ENCODE data around the gene ACTMAP. TPM values are rescaled to one million over a fixed set of nuclear protein-coding genes. Genes with fewer than 3 reads are reported as not detected.

Gene ACTMAP
- polyA plus RNA-seq = 16.6 TPM
- long read RNA-seq, donor 1 = 0 reads
- long read RNA-seq, donor 2, partial matches to known transcripts = 0 of 2 reads
- long read RNA-seq, donor 2, other reads (novel, unspliced or antisense) = 0 of 2 reads
- long read RNA-seq, donor 3, partial matches to known transcripts = 6 of 7 reads
- long read RNA-seq, donor 3, other reads (novel, unspliced or antisense) = 0 of 7 reads
- long read RNA-seq, donor 4, partial matches to known transcripts = 0 of 1 reads
- long read RNA-seq, donor 4, other reads (novel, unspliced or antisense) = 0 of 1 reads
- long read RNA-seq, donor 5 = 0 reads
- long read RNA-seq, donor 6, partial matches to known transcripts = 0 of 3 reads
- long read RNA-seq, donor 6, other reads (novel, unspliced or antisense) = 0 of 3 reads
- long read RNA-seq, donor 7 = 0 reads
- long read RNA-seq, donor 8, partial matches to known transcripts = 0 of 1 reads
- long read RNA-seq, donor 8, other reads (novel, unspliced or antisense) = 0 of 1 reads
- long read RNA-seq, donor 9 = 0 reads
- long read RNA-seq, donor 10, partial matches to known transcripts = 49 of 103 reads
- long read RNA-seq, donor 10, other reads (novel, unspliced or antisense) = 53 of 103 reads
- long read RNA-seq, donor 11, partial matches to known transcripts = 0 of 2 reads
- long read RNA-seq, donor 11, other reads (novel, unspliced or antisense) = 0 of 2 reads

GRCh38 chr19:40750058-40750873 is at the start of gene ACTMAP:
TSS of gene ACTMAP (minus strand) at chr19:40750477. CDS start at chr19:40749803, 674 bp downstream.
- no CpG with 5 or more reads among the region's 43 CpGs for WGBS (ENCODE audit: insufficient coverage, low lambda C conversion rate)
- peak within 1 kb of the TSS; percentile 75 for H3K4me3 ChIP-seq (ENCODE audit: low read length)
- peak within 1 kb of the TSS; percentile 94 for H3K27ac ChIP-seq (ENCODE audit: low read length)
- peak; percentile 100 for DNase-seq
- H3K27me3 ChIP-seq (ENCODE audit: control insufficient read depth, insufficient read depth, low read length) = no peaks in the 10 kb centered on the region
- H3K9me3 ChIP-seq (ENCODE audit: control insufficient read depth, low read depth, low read length) = no peaks in the 10 kb centered on the region
- H3K36me3 ChIP-seq (ENCODE audit: control insufficient read depth, insufficient read depth, low read length) = peaks cover under 1% of the 10 kb centered on the region
- peaks cover 20% of the 10 kb centered on the region for H3K4me1 ChIP-seq (ENCODE audit: control insufficient read depth, insufficient read depth, low read length)

GRCh38 chr19:40799558-40800338 is 49.5 kb upstream of the ACTMAP start:
- H3K9me3 ChIP-seq (ENCODE audit: control insufficient read depth, low read depth, low read length) = peaks cover 2% of the 10 kb centered on the region
- 4% methylated on average over 5 of the region's 40 CpGs for WGBS (ENCODE audit: insufficient coverage, low lambda C conversion rate)
- H3K27me3 ChIP-seq (ENCODE audit: control insufficient read depth, insufficient read depth, low read length) = no peaks in the 10 kb centered on the region
- peak overlapping the region; percentile 77 for H3K27ac ChIP-seq (ENCODE audit: low read length)
- DNase-seq = peak; percentile 48 to 52
- peaks cover 41% of the 10 kb centered on the region for H3K36me3 ChIP-seq (ENCODE audit: control insufficient read depth, insufficient read depth, low read length)
- H3K4me1 ChIP-seq (ENCODE audit: control insufficient read depth, insufficient read depth, low read length) = peaks cover 45% of the 10 kb centered on the region
- H3K4me3 ChIP-seq (ENCODE audit: low read length) = peak overlapping the region; percentile 99

- Histone ChIP-seq H3K9me3 (ENCODE audit: control insufficient read depth, low read depth, low read length) (peaks cover 2% of the 10 kb centered on the region), H3K4me3 (ENCODE audit: low read length) (peak within 1 kb of the TSS; percentile 99), H3K4me1 (ENCODE audit: control insufficient read depth, insufficient read depth, low read length) (peaks cover 38% of the 10 kb centered on the region), H3K27ac (ENCODE audit: low read length) (peak within 1 kb of the TSS; percentile 87), H3K36me3 (ENCODE audit: control insufficient read depth, insufficient read depth, low read length) (peaks cover 34% of the 10 kb centered on the region), H3K27me3 (ENCODE audit: control insufficient read depth, insufficient read depth, low read length) (no peaks in the 10 kb centered on the region)
- peak; percentile 100 for DNase-seq
- WGBS (ENCODE audit: insufficient coverage, low lambda C conversion rate) = no CpG with 5 or more reads among the region's 110 CpGs
Measured at GRCh38 chr19:40798683-40799557, 48.6 kb upstream of the ACTMAP start, which contains the start of gene EGLN2. TSS of gene EGLN2 (plus strand) at chr19:40799191. CDS start at chr19:40800573, 1,382 bp downstream.

- peaks cover 2% of the 10 kb centered on the region for H3K9me3 ChIP-seq (ENCODE audit: control insufficient read depth, low read depth, low read length)
- H3K36me3 ChIP-seq (ENCODE audit: control insufficient read depth, insufficient read depth, low read length) = peaks cover 27% of the 10 kb centered on the region
- 37% methylated on average over 5 of the region's 28 CpGs for WGBS (ENCODE audit: insufficient coverage, low lambda C conversion rate)
- no peaks in the 10 kb centered on the region for H3K27me3 ChIP-seq (ENCODE audit: control insufficient read depth, insufficient read depth, low read length)
- H3K27ac ChIP-seq (ENCODE audit: low read length) = peak overlapping the region; percentile 87
- peak overlapping the region; percentile 49 for H3K4me3 ChIP-seq (ENCODE audit: low read length)
- peak; percentile 93 for DNase-seq
- H3K4me1 ChIP-seq (ENCODE audit: control insufficient read depth, insufficient read depth, low read length) = peaks cover 30% of the 10 kb centered on the region
Measured at GRCh38 chr19:40797963-40798682, 47.8 kb upstream of the ACTMAP start.

- H3K4me1 ChIP-seq (ENCODE audit: control insufficient read depth, insufficient read depth, low read length) = peaks cover 27% of the 10 kb centered on the region
- no peak overlapping the region for H3K4me3 ChIP-seq (ENCODE audit: low read length)
- no peaks in the 10 kb centered on the region for H3K27me3 ChIP-seq (ENCODE audit: control insufficient read depth, insufficient read depth, low read length)
- peak overlapping the region; percentile 87 for H3K27ac ChIP-seq (ENCODE audit: low read length)
- no CpG with 5 or more reads among the region's 14 CpGs for WGBS (ENCODE audit: insufficient coverage, low lambda C conversion rate)
- peaks cover 2% of the 10 kb centered on the region for H3K9me3 ChIP-seq (ENCODE audit: control insufficient read depth, low read depth, low read length)
- H3K36me3 ChIP-seq (ENCODE audit: control insufficient read depth, insufficient read depth, low read length) = peaks cover 19% of the 10 kb centered on the region
- no peak for DNase-seq
Measured at GRCh38 chr19:40797166-40797962, 47.1 kb upstream of the ACTMAP start.

GRCh38 chr19:40791996-40792395 is 41.7 kb upstream of the ACTMAP start:
- Histone ChIP-seq H3K9me3 (ENCODE audit: control insufficient read depth, low read depth, low read length) (no peaks in the 10 kb centered on the region), H3K4me1 (ENCODE audit: control insufficient read depth, insufficient read depth, low read length) (peaks cover 5% of the 10 kb centered on the region), H3K27ac (ENCODE audit: low read length) (peak overlapping the region; percentile 1), H3K27me3 (ENCODE audit: control insufficient read depth, insufficient read depth, low read length) (no peaks in the 10 kb centered on the region), H3K36me3 (ENCODE audit: control insufficient read depth, insufficient read depth, low read length) (peaks cover 12% of the 10 kb centered on the region), H3K4me3 (ENCODE audit: low read length) (no peak overlapping the region)
- DNase-seq = no peak
- WGBS (ENCODE audit: insufficient coverage, low lambda C conversion rate) = 80% methylated on average over 1 of the region's 3 CpGs

GRCh38 chr19:40791349-40791748 is 41.1 kb upstream of the ACTMAP start:
- H3K27me3 ChIP-seq (ENCODE audit: control insufficient read depth, insufficient read depth, low read length) = no peaks in the 10 kb centered on the region
- H3K9me3 ChIP-seq (ENCODE audit: control insufficient read depth, low read depth, low read length) = no peaks in the 10 kb centered on the region
- H3K4me1 ChIP-seq (ENCODE audit: control insufficient read depth, insufficient read depth, low read length) = peaks cover 5% of the 10 kb centered on the region
- H3K4me3 ChIP-seq (ENCODE audit: low read length) = no peak overlapping the region
- DNase-seq = no peak
- no CpG with 5 or more reads among the region's 7 CpGs for WGBS (ENCODE audit: insufficient coverage, low lambda C conversion rate)
- H3K36me3 ChIP-seq (ENCODE audit: control insufficient read depth, insufficient read depth, low read length) = peaks cover 16% of the 10 kb centered on the region
- no peak overlapping the region for H3K27ac ChIP-seq (ENCODE audit: low read length)
